Tibial artery (tissue), 4 donors: ENCODE measurements around the gene ANKHD1.
A peak's percentile ranks its signal among the peaks of the same experiment; 100 is the strongest.

ENCODE experiments used
- DNase-seq, 2 donors: peaks; one replicate each; pipeline ENCODE4 v3.0.0-alpha.2; 2019
- H3K27ac ChIP-seq, 2 donors: fragments of 200-600 bp; sonication (generic) in 1 of 2; 1 replicate in 1 of 2; 2 replicates in 1 of 2; pipeline ENCODE4 v1.5.1; 2018 to 2019; ENCODE audit warnings: mild to moderate bottlenecking in 1 of 2
- H3K27me3 ChIP-seq, 2 donors: fragments of 200-600 bp; sonication (generic) in 1 of 2; one replicate each; pipeline versions ENCODE4 v1.5.1 to v1.6.0; 2016 to 2019
- H3K36me3 ChIP-seq, 3 donors: fragments of 200-600 bp; sonication (generic) in 2 of 3; one replicate each; pipeline ENCODE4 v1.5.1; 2016 to 2019; ENCODE audit warnings: mild to moderate bottlenecking in 2 of 3
- H3K4me1 ChIP-seq, 4 donors: fragments of 200-600 bp; sonication (generic) in 2 of 4; 1 replicate in 3 of 4; 2 replicates in 1 of 4; pipeline ENCODE4 v1.5.1; 2016 to 2019
- H3K4me3 ChIP-seq, 2 donors: fragments of 200-600 bp; sonication (generic) in 1 of 2; 1 replicate in 1 of 2; 2 replicates in 1 of 2; pipeline ENCODE4 v1.5.1; 2018 to 2019; ENCODE audit warnings: mild to moderate bottlenecking in 2 of 2
- H3K9me3 ChIP-seq, 3 donors: fragments of 200-600 bp; sonication (generic) in 1 of 3; one replicate each; pipeline ENCODE4 v1.5.1; 2016 to 2019
- CTCF ChIP-seq, 2 experiments: fragments of 200-600 bp in 1 of 2; fragments of 450-650 bp in 1 of 2; IDR thresholded peaks; one replicate each; pipeline ENCODE4 v1.5.1; 2017 to 2019; ENCODE audit warnings: antibody characterized with exemption in 2 of 2, mild to moderate bottlenecking in 1 of 2, moderate library complexity in 1 of 2
- intact Hi-C: fragments of 100-400 bp; cut with DNase I; formaldehyde crosslinking; loops from one replicate; pipeline ENCODE4 v1.15.0; 2023; ENCODE audit warnings: low total_unique reads

ANKHD1 gene

GRCh38 chr5:140367256-140368013 is 34.2 kb upstream of the ANKHD1 start:
- peaks cover 0 to 7% (median 5%) of the 10 kb centered on the region in 4 donors for H3K4me1 ChIP-seq
- H3K27ac ChIP-seq: no peak overlapping the region
- no peak for DNase-seq
- no peaks in the 10 kb centered on the region for H3K36me3 ChIP-seq
- intact Hi-C loops: no loop called here
- TF ChIP-seq CTCF (IDR thresholded peaks at IDR 0.05): no peak
- H3K9me3 ChIP-seq: no peaks in the 10 kb centered on the region
- H3K27me3 ChIP-seq: peaks cover 0 to 3% of the 10 kb centered on the region in 2 donors
- no peak overlapping the region for H3K4me3 ChIP-seq

- intact Hi-C loops: no loop called here
- no peak for DNase-seq
- no peak overlapping the region for H3K4me3 ChIP-seq
- TF ChIP-seq CTCF (IDR thresholded peaks at IDR 0.05): no peak
- H3K27ac ChIP-seq: no peak overlapping the region
- peaks cover 0 to 6% (median 0%) of the 10 kb centered on the region in 4 donors for H3K4me1 ChIP-seq
- H3K36me3 ChIP-seq: no peaks in the 10 kb centered on the region
- H3K9me3 ChIP-seq: no peaks in the 10 kb centered on the region
- no peaks in the 10 kb centered on the region for H3K27me3 ChIP-seq
These were observed 30.1 kb upstream of the ANKHD1 start for GRCh38 chr5:140371356-140372151.

GRCh38 chr5:140372971-140373487 is 28.6 kb upstream of the ANKHD1 start:
- Histone ChIP-seq H3K27ac (no peak overlapping the region), H3K36me3 (no peaks in the 10 kb centered on the region), H3K9me3 (no peaks in the 10 kb centered on the region), H3K27me3 (no peaks in the 10 kb centered on the region), H3K4me1 (peaks cover 0 to 6% (median 0%) of the 10 kb centered on the region in 4 donors), H3K4me3 (no peak overlapping the region)
- DNase-seq: peak; percentile 73 to 82
- TF ChIP-seq CTCF (IDR thresholded peaks at IDR 0.05): peak; percentile 68 to 81
- intact Hi-C loops: no loop called here

- Histone ChIP-seq H3K36me3 (no peaks in the 10 kb centered on the region), H3K9me3 (no peaks in the 10 kb centered on the region), H3K27me3 (no peaks in the 10 kb centered on the region), H3K27ac (no peak overlapping the region), H3K4me1 (no peaks in the 10 kb centered on the region), H3K4me3 (no peak overlapping the region)
- no peak for DNase-seq
- intact Hi-C loops: no loop called here
- TF ChIP-seq CTCF (IDR thresholded peaks at IDR 0.05): no peak
These were observed 20.3 kb upstream of the ANKHD1 start for GRCh38 chr5:140381351-140381750.

GRCh38 chr5:140381972-140382371 is 19.7 kb upstream of the ANKHD1 start:
- no peaks in the 10 kb centered on the region for H3K27me3 ChIP-seq
- TF ChIP-seq CTCF (IDR thresholded peaks at IDR 0.05): no peak
- no peaks in the 10 kb centered on the region for H3K9me3 ChIP-seq
- intact Hi-C loops: no loop called here
- no peak for DNase-seq
- no peak overlapping the region for H3K4me3 ChIP-seq
- no peaks in the 10 kb centered on the region for H3K4me1 ChIP-seq
- H3K27ac ChIP-seq: no peak overlapping the region
- no peaks in the 10 kb centered on the region for H3K36me3 ChIP-seq
